K562 (cell line): ENCODE results near the gene TMEM243. TPM values are rescaled to one million over a fixed set of nuclear protein-coding genes. Genes with fewer than 3 reads are reported as not detected.
A peak's percentile ranks its signal among the peaks of the same experiment; 100 is the strongest.

Experiments used
- CBFA2T2 ChIP-seq: fragments of 450-650 bp; conservative IDR thresholded peaks from 2 replicates; pipeline ENCODE4 v1.6.1; 2017; ENCODE audit warnings: mild to moderate bottlenecking
- CREM ChIP-seq: IDR thresholded peaks from 2 replicates; pipeline ENCODE4 v1.6.1; 2014; ENCODE audit warnings: antibody characterized with exemption, low read depth
- EGR1 ChIP-seq: fragments of 450-650 bp; conservative IDR thresholded peaks from 2 replicates; pipeline ENCODE4 v1.6.1; 2017; ENCODE audit warnings: mild to moderate bottlenecking
- ERF ChIP-seq: fragments of 450-650 bp; formaldehyde crosslinking; IDR thresholded peaks from 2 replicates; pipeline ENCODE4 v1.4.0; 2020; ENCODE audit warnings: mild to moderate bottlenecking, mixed read lengths
- ETV1 ChIP-seq: fragments of 450-650 bp; conservative IDR thresholded peaks from 2 replicates; pipeline ENCODE4 v1.6.1; 2016; ENCODE audit warnings: missing genetic modification characterization, control low read depth, low read depth, missing compliant biosample characterization
- FOXJ3 ChIP-seq: sonication (generic); formaldehyde crosslinking; IDR thresholded peaks from 2 replicates; pipeline ENCODE4 v1.4.0; 2020; ENCODE audit warnings: mild to moderate bottlenecking, missing genetic modification reagents
- HDAC3 ChIP-seq: fragments of 450-650 bp; IDR thresholded peaks from 2 replicates; pipeline ENCODE4 v1.6.1; 2018; ENCODE audit warnings: borderline replicate concordance, mild to moderate bottlenecking, moderate library complexity; ENCODE audit not compliant: partially characterized antibody
- HNRNPL ChIP-seq: fragments of 200-400 bp; formaldehyde crosslinking; IDR thresholded peaks from 2 replicates; pipeline ENCODE4 v1.6.1; 2017; ENCODE audit warnings: low read depth, mild to moderate bottlenecking, low read length
- IFI16 ChIP-seq: fragments of 250-450 bp; sonication (Bioruptor Pico); IDR thresholded peaks from 2 replicates; pipeline ENCODE4 v2.1.2; 2022; ENCODE audit warnings: mild to moderate bottlenecking, inconsistent platforms
- KHSRP ChIP-seq: fragments of 450-650 bp; IDR thresholded peaks from 2 replicates; pipeline ENCODE4 v1.6.1; 2017
- MAFF ChIP-seq: IDR thresholded peaks from 2 replicates; pipeline ENCODE4 v1.6.1; 2012; ENCODE audit warnings: low read length, improper control_type of control experiment
- MAFK ChIP-seq: IDR thresholded peaks from 2 replicates; pipeline ENCODE4 v1.6.1; 2011; ENCODE audit warnings: low read length, improper control_type of control experiment
- PHTF2 ChIP-seq: fragments of 250-450 bp; sonication (Bioruptor Pico); IDR thresholded peaks from 2 replicates; pipeline ENCODE4 v1.5.0; 2021; ENCODE audit warnings: mild to moderate bottlenecking
- PURB ChIP-seq: sonication (generic); formaldehyde crosslinking; IDR thresholded peaks from 2 replicates; pipeline ENCODE4 v1.9.0; 2021; ENCODE audit warnings: low read depth, mild to moderate bottlenecking, missing genetic modification reagents
- RAD51 ChIP-seq: fragments of 450-650 bp; IDR thresholded peaks from 2 replicates; pipeline ENCODE4 v1.7.1; 2016; ENCODE audit warnings: low read depth, mild to moderate bottlenecking, borderline replicate concordance
- RUNX1 ChIP-seq: sonication (generic); IDR thresholded peaks from 2 replicates; pipeline ENCODE4 v1.6.1; 2016; ENCODE audit warnings: antibody characterized with exemption, low read depth
- TCF7 ChIP-seq: sonication (generic); IDR thresholded peaks from 2 replicates; pipeline ENCODE4 v1.6.1; 2016; ENCODE audit warnings: antibody characterized with exemption, borderline replicate concordance
- TEAD1 ChIP-seq, 2 experiments: fragments of 450-650 bp in 1 of 2; sonication (generic) in 1 of 2; formaldehyde crosslinking; IDR thresholded peaks; 2 replicates each; pipeline versions ENCODE4 v1.4.0 to v1.8.0; 2020 to 2022; ENCODE audit warnings: mild to moderate bottlenecking in 2 of 2, missing genetic modification reagents in 1 of 2
- TRIM24 ChIP-seq, 2 experiments: fragments of 450-650 bp; IDR thresholded peaks; 2 replicates each; pipeline ENCODE4 v1.6.1; 2016
- ZNF24 ChIP-seq: fragments of 450-650 bp; IDR thresholded peaks from 2 replicates; pipeline ENCODE4 v1.6.1; 2016
- ZNF408 ChIP-seq: fragments of 250-450 bp; sonication (Bioruptor Pico); IDR thresholded peaks from 2 replicates; pipeline ENCODE4 v1.4.0; 2020; ENCODE audit warnings: low read depth, mild to moderate bottlenecking, moderate library complexity
- ZSCAN32 ChIP-seq: fragments of 450-650 bp; formaldehyde crosslinking; IDR thresholded peaks from 2 replicates; pipeline ENCODE4 v1.4.0; 2020; ENCODE audit warnings: mild to moderate bottlenecking, moderate library complexity
- polyA plus RNA-seq, 8 experiments: library from polyadenylated mRNA; depleted of rRNA in 4 of 8; stranded (reverse) in 5 of 8; unstranded in 3 of 8; fragments of >200 nt; fragmentation: Nextera tagmentation in 2 of 8; fragmentation: Illumina TruSeq in 1 of 8; extraction: Ambion mirVana in 2 of 8; extraction: Trizol in 1 of 8; gene quantifications; 2 replicates each; pipeline versions ENCODE4 v1.2.1 to v1.2.3, GENCODE V29; 2011 to 2014; ENCODE audit warnings: inconsistent platforms in 1 of 8, missing spikeins in 1 of 8
- total RNA-seq, 7 experiments: library from RNA; depleted of rRNA in 6 of 7; stranded (reverse); fragments of >200 nt in 6 of 7; fragmentation: Illumina TruSeq in 2 of 7; extraction: Trizol in 2 of 7; gene quantifications; 2 replicates each; pipeline versions ENCODE4 v1.2.1 to v1.2.3, GENCODE V29; 2011 to 2021; ENCODE audit warnings: low replicate concordance in 1 of 7
- TF ChIP-seq, protein P1 (sequence below): fragments of 250-450 bp; sonication (Bioruptor Pico); IDR thresholded peaks from 2 replicates; pipeline ENCODE4 v1.5.0; 2020; ENCODE audit warnings: mild to moderate bottlenecking, borderline replicate concordance
- TF ChIP-seq, protein P2 (sequence below), 2 experiments: fragments of 150-350 bp in 1 of 2; IDR thresholded peaks; 2 replicates each; pipeline ENCODE4 v1.6.1; 2012 to 2016; ENCODE audit warnings: low read depth in 2 of 2, low read length in 2 of 2, mild to moderate bottlenecking in 1 of 2, moderate library complexity in 1 of 2
- TF ChIP-seq, protein P3 (sequence below): sonication (generic); formaldehyde crosslinking; IDR thresholded peaks from 2 replicates; pipeline ENCODE4 v1.9.0; 2022; ENCODE audit warnings: mild to moderate bottlenecking, missing genetic modification reagents

TMEM243 gene
- total and polyA plus RNA-seq, 9 of the 15 experiments (the other 6 are each of a cell fraction or from before 2014, with no cell fraction given) = 3.9 to 8.6 (median 6.1) TPM

- TF ChIP-seq, protein P1, sequence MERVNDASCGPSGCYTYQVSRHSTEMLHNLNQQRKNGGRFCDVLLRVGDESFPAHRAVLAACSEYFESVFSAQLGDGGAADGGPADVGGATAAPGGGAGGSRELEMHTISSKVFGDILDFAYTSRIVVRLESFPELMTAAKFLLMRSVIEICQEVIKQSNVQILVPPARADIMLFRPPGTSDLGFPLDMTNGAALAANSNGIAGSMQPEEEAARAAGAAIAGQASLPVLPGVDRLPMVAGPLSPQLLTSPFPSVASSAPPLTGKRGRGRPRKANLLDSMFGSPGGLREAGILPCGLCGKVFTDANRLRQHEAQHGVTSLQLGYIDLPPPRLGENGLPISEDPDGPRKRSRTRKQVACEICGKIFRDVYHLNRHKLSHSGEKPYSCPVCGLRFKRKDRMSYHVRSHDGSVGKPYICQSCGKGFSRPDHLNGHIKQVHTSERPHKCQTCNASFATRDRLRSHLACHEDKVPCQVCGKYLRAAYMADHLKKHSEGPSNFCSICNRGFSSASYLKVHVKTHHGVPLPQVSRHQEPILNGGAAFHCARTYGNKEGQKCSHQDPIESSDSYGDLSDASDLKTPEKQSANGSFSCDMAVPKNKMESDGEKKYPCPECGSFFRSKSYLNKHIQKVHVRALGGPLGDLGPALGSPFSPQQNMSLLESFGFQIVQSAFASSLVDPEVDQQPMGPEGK = no peak
- no peak for TF ChIP-seq PURB (CRISPR knock-in tag)
- 0 out of 2 replicates have a peak, but pooled peaks have one; percentile 26 for TF ChIP-seq CBFA2T2
- TF ChIP-seq ETV1 = peak; percentile 96
- peak; percentile 25 to 41 for TF ChIP-seq TRIM24 (IDR thresholded peaks at IDR 0.05)
- TF ChIP-seq ERF (CRISPR knock-in tag) = peak; percentile 88
- TF ChIP-seq ZSCAN32 (CRISPR knock-in tag) = no peak
- TF ChIP-seq KHSRP = no peak
- TF ChIP-seq ZNF408 = no peak
- TF ChIP-seq IFI16 (CRISPR knock-in tag) = peak; percentile 74; the same call in 1 of the 2 replicates
- peak; percentile 97 for TF ChIP-seq CREM
- peak; percentile 17; the same call in 1 of the 2 replicates for TF ChIP-seq RAD51
- TF ChIP-seq, protein P2, sequence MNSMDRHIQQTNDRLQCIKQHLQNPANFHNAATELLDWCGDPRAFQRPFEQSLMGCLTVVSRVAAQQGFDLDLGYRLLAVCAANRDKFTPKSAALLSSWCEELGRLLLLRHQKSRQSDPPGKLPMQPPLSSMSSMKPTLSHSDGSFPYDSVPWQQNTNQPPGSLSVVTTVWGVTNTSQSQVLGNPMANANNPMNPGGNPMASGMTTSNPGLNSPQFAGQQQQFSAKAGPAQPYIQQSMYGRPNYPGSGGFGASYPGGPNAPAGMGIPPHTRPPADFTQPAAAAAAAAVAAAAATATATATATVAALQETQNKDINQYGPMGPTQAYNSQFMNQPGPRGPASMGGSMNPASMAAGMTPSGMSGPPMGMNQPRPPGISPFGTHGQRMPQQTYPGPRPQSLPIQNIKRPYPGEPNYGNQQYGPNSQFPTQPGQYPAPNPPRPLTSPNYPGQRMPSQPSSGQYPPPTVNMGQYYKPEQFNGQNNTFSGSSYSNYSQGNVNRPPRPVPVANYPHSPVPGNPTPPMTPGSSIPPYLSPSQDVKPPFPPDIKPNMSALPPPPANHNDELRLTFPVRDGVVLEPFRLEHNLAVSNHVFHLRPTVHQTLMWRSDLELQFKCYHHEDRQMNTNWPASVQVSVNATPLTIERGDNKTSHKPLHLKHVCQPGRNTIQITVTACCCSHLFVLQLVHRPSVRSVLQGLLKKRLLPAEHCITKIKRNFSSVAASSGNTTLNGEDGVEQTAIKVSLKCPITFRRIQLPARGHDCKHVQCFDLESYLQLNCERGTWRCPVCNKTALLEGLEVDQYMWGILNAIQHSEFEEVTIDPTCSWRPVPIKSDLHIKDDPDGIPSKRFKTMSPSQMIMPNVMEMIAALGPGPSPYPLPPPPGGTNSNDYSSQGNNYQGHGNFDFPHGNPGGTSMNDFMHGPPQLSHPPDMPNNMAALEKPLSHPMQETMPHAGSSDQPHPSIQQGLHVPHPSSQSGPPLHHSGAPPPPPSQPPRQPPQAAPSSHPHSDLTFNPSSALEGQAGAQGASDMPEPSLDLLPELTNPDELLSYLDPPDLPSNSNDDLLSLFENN (IDR thresholded peaks at IDR 0.05; ENCODE audit: low read depth in 2 of 2, low read length in 2 of 2) = peak in 1 of 2 experiments; percentile 68; a peak in 1 of 4 replicates
- TF ChIP-seq TEAD1 (CRISPR knock-in tag; IDR thresholded peaks at IDR 0.05) = peak in 1 of 2 experiments; percentile 98; a peak in 2 of 4 replicates
- TF ChIP-seq, protein P3, sequence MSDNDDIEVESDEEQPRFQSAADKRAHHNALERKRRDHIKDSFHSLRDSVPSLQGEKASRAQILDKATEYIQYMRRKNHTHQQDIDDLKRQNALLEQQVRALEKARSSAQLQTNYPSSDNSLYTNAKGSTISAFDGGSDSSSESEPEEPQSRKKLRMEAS (CRISPR knock-in tag) = peak; percentile 87
- peak; percentile 84 for TF ChIP-seq ZNF24
- peak; percentile 68; the same call in 1 of the 2 replicates for TF ChIP-seq TCF7
- no peak for TF ChIP-seq FOXJ3 (CRISPR knock-in tag)
- no peak for TF ChIP-seq HDAC3
- TF ChIP-seq RUNX1 = no peak
- peak; percentile 91 for TF ChIP-seq EGR1
- TF ChIP-seq MAFF = no peak
- peak; percentile 3; the same call in 1 of the 2 replicates for TF ChIP-seq MAFK
- peak; percentile 91 for TF ChIP-seq HNRNPL
- TF ChIP-seq PHTF2 = no peak
These were observed 67.2 kb downstream of the TMEM243 start, which contains the start of gene DMTF1 (continued) for GRCh38 chr7:87152112-87152896.
